DND-41 (cell line): Measurements from ENCODE around the gene WDR86.

ENCODE experiments used
- EZH2 ChIP-seq: IDR thresholded peaks from 3 replicates; pipeline ENCODE4 v1.6.1; 2012; ENCODE audit warnings: borderline replicate concordance, low read depth, mild to moderate bottlenecking, moderate library complexity, low read length, inconsistent platforms; ENCODE audit not compliant: severe bottlenecking
- TF ChIP-seq, protein P1 (sequence below): IDR thresholded peaks from 2 replicates; pipeline ENCODE4 v1.5.1; 2012; ENCODE audit warnings: borderline replicate concordance, low read length, moderate library complexity, mild to moderate bottlenecking; ENCODE audit not compliant: poor library complexity, severe bottlenecking; ENCODE audit errors: extremely low read depth

DNA sequence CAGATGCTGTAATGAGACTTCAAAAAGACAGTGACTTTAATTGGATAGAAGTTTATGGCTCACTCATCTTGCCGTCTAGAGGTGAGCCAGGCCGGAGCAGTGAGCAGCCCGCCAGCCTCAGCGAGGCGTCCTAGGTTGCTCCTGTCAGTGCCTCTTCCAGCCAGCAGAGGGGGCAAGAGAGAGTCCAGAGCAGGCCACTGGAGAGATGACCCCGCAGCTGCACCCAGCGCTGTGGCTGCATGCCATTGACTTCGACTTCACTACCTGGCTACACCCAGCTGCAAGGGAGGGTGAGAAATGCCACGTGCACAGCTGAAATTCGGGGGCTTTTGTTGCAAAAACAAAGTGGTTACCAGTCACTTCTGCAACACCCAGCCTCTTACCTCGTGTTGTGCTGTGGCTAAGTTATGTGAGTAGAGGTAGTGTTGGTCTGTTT is 41.7 kb downstream of the WDR86 start:
- TF ChIP-seq, protein P1, sequence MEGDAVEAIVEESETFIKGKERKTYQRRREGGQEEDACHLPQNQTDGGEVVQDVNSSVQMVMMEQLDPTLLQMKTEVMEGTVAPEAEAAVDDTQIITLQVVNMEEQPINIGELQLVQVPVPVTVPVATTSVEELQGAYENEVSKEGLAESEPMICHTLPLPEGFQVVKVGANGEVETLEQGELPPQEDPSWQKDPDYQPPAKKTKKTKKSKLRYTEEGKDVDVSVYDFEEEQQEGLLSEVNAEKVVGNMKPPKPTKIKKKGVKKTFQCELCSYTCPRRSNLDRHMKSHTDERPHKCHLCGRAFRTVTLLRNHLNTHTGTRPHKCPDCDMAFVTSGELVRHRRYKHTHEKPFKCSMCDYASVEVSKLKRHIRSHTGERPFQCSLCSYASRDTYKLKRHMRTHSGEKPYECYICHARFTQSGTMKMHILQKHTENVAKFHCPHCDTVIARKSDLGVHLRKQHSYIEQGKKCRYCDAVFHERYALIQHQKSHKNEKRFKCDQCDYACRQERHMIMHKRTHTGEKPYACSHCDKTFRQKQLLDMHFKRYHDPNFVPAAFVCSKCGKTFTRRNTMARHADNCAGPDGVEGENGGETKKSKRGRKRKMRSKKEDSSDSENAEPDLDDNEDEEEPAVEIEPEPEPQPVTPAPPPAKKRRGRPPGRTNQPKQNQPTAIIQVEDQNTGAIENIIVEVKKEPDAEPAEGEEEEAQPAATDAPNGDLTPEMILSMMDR: peak; percentile 95
- TF ChIP-seq EZH2: no peak
